NCI-H1092 treated with DMSO at 0.1 percent for 48 hours (cell line): Measurements from ENCODE around the gene MAP1LC3B.
"Not testable (repeated sequence)": the region's sequence is repeated elsewhere in the genome, so short reads cannot be mapped to it uniquely, and the experiment has no call there.

Source experiments
- DNase-seq: peaks from one replicate; lab custom pipeline; 2025; lab: John Stamatoyannopoulos, UW

Gene MAP1LC3B

GRCh38 chr16:87380881-87381280 lies 11.3 kb upstream of the MAP1LC3B start:
- DNase-seq: no peak

GRCh38 chr16:87382023-87382785 lies 9.9 kb upstream of the MAP1LC3B start:
- DNase-seq: no peak

- peak; percentile 94 for DNase-seq
Measured at GRCh38 chr16:87383505-87384161, 8.5 kb upstream of the MAP1LC3B start, which contains the start of gene FBXO31. Gene FBXO31, minus strand, starts transcription at chr16:87383776. Its CDS starts 32 bp downstream, at chr16:87383744.

- peak; percentile 87 for DNase-seq
Measured at GRCh38 chr16:87384162-87384874, 7.8 kb upstream of the MAP1LC3B start.

- not testable (repeated sequence) for DNase-seq
Measured at GRCh38 chr16:87384875-87385167, 7.3 kb upstream of the MAP1LC3B start.

- DNase-seq: peak; percentile 97
Measured at GRCh38 chr16:87387942-87388817, 4.0 kb upstream of the MAP1LC3B start.

GRCh38 chr16:87388818-87389134 lies 3.4 kb upstream of the MAP1LC3B start:
- DNase-seq: no peak

- peak; percentile 33 for DNase-seq
Measured at GRCh38 chr16:87389245-87389644, 2.9 kb upstream of the MAP1LC3B start.

GRCh38 chr16:87389914-87390313 lies 2.2 kb upstream of the MAP1LC3B start:
- not testable (repeated sequence) for DNase-seq

- DNase-seq: no peak
Measured at GRCh38 chr16:87390641-87391323, 1.4 kb upstream of the MAP1LC3B start.

GRCh38 chr16:87391324-87391949 lies 699 bp upstream of the MAP1LC3B start:
- peak; percentile 16 for DNase-seq

- DNase-seq: peak; percentile 11
Measured at GRCh38 chr16:87392821-87393679, 914 bp downstream of the MAP1LC3B start.

GRCh38 chr16:87393680-87394055 lies 1.5 kb downstream of the MAP1LC3B start:
- no peak for DNase-seq

- no peak for DNase-seq
Measured at GRCh38 chr16:87395181-87395842, 3.2 kb downstream of the MAP1LC3B start.

- no peak for DNase-seq
Measured at GRCh38 chr16:87404764-87405625, 12.9 kb downstream of the MAP1LC3B start.

GRCh38 chr16:87406495-87407088 lies 14.5 kb downstream of the MAP1LC3B start:
- no peak for DNase-seq

- DNase-seq: no peak
Measured at GRCh38 chr16:87407511-87408112, 15.5 kb downstream of the MAP1LC3B start.

GRCh38 chr16:87409153-87409552 lies 17.0 kb downstream of the MAP1LC3B start:
- DNase-seq: no peak
